Adrenal gland (tissue), 12 donors: ENCODE measurements around the gene FHL3. TPM values are rescaled to one million over a fixed set of nuclear protein-coding genes. Genes with fewer than 3 reads are reported as not detected.

Experiments used
- DNase-seq, 7 donors: peaks; one replicate each; pipeline ENCODE4 v3.0.0-alpha.2; 2019 to 2020
- H3K27ac ChIP-seq, 5 donors: fragments of 200-600 bp; sonication (generic) in 4 of 5; 1 replicate in 3 of 5; 2 replicates in 2 of 5; pipeline versions ENCODE4 v1.5.1 to v1.8.0; 2016 to 2020; ENCODE audit warnings: mild to moderate bottlenecking in 1 of 5
- H3K27me3 ChIP-seq: fragments of 200-600 bp; 2 replicates; pipeline ENCODE4 v1.8.0; 2021
- H3K36me3 ChIP-seq, 2 donors: fragments of 200-600 bp; replicated peaks in 1 of 2; 1 replicate in 1 of 2; 2 replicates in 1 of 2; pipeline versions ENCODE4 v1.5.1 to v1.8.0; 2018 to 2022
- H3K4me1 ChIP-seq, 2 donors: fragments of 200-600 bp; replicated peaks in 1 of 2; 1 replicate in 1 of 2; 2 replicates in 1 of 2; pipeline versions ENCODE4 v1.5.1 to v1.8.0; 2018 to 2021
- H3K4me3 ChIP-seq, 4 donors: fragments of 200-600 bp; sonication (generic) in 3 of 4; one replicate each; pipeline ENCODE4 v1.5.1; 2016 to 2018
- H3K9me3 ChIP-seq, 3 donors: fragments of 200-600 bp; sonication (generic) in 1 of 3; replicated peaks in 1 of 3; 1 replicate in 2 of 3; 2 replicates in 1 of 3; pipeline versions ENCODE4 v1.5.1 to v1.8.0; 2016 to 2021
- POLR2A ChIP-seq, 2 donors: fragments of 450-650 bp; IDR thresholded peaks; one replicate each; pipeline ENCODE4 v1.6.1; 2017; ENCODE audit warnings: antibody characterized with exemption in 2 of 2, mild to moderate bottlenecking in 2 of 2, moderate library complexity in 1 of 2
- WGBS, 4 donors: extraction: QIAGEN DNeasy Blood & Tissue Kit in 2 of 4; methylation state at CpG; one replicate each; pipeline versions ENCODE4 v1.1.5 to v1.1.7; 2013 to 2017; 5-methylcytosine and 5-hydroxymethylcytosine counted together
- intact Hi-C, 2 donors: fragments of 100-400 bp; cut with DNase I; formaldehyde crosslinking; loops; one replicate each; pipeline versions ENCODE4 v1.14.1 to v1.15.0; 2022 to 2023
- polyA plus RNA-seq, 3 donors: library from polyadenylated mRNA; stranded (reverse); fragments of 200-250 nt in 2 of 3; fragments of 350-450 nt in 1 of 3; fragmentation: Illumina TruSeq in 1 of 3; extraction: RNeasy Lipid Tissue Mini Kit (QIAGEN cat#74804) in 1 of 3; gene quantifications; one replicate each; pipeline ENCODE4 v1.2.3, GENCODE V29; 2013 to 2014
- total RNA-seq, 9 donors: library from RNA; depleted of rRNA in 4 of 9; stranded (reverse); fragments of >200 nt in 4 of 9; fragments of 120-200 nt in 1 of 9; fragmentation: NEBNext Ultra II Directional in 1 of 9; extraction: Animal tissue kit (Norgen Biotek cat#: 25700) in 1 of 9; gene quantifications; one replicate each; pipeline versions ENCODE4 v1.1.0 to v1.2.4, GENCODE V29; 2013 to 2023
- TF ChIP-seq, protein P1 (sequence below), 6 experiments: fragments of 450-650 bp in 4 of 6; fragments of 200-600 bp in 2 of 6; sonication (generic) in 1 of 6; IDR thresholded peaks; 1 replicate in 5 of 6; 2 replicates in 1 of 6; pipeline versions ENCODE4 v1.5.1 to v1.8.0; 2016 to 2021; ENCODE audit warnings: antibody characterized with exemption in 6 of 6, mild to moderate bottlenecking in 2 of 6, moderate library complexity in 1 of 6
- donor health status: healthy with polysubstance abuse.
- donor health status: Bipolar disorder and iron deficiency.
- donor health status: DM: yes; HTN: yes; CAD: no.
- donor health status: DM: no; HTN: no; CAD: no.
- donor health status: DM: no; HTN: no; CAD: no.
- donor health status: DM: yes; HTN: yes; CAD: no.

FHL3 gene
- total and polyA plus RNA-seq, 12 donors = 5.8 to 47.6 (median 23.2) TPM

DNA sequence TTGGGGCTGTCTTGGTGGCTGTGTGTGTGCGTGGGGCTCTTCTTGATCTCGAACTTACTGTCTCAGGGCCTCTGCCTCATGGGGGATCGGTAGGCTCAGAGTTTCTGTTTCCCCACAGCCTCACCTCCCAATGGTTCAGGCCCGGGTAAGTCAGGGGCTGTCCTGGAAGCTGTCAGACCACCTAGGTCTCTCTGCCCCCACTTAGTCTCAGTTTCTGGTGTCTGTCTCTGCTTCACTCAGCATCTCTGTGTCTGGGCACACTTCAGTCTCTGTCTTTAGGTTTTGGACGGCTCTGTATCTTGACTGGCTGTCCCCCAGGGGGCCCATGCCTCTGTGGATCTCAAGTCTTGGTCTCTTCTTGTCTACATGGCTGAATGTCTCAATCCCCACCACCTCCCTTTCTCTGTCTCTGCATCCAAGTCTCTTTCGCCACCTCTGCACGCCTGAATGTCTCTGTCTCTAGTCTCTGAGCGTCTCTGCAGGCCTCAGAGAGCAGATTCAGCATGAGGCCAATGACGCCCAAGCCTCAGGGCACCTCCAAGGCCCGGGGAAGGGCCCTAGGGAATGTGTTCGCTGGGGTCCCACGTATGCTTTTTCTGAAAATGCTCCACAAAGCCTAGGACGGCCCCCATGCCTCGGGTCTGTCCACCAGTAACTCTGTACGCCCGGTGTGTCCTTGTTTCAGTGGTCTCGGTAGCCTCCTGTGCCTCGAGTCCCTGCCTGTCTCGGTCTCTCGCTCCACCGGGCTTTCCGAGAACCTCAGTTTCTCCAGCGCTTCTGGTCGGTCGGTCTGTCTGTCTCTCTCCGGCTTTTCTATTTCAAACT is 818 bp downstream of the FHL3 start:
- H3K9me3 ChIP-seq = no peaks in the 10 kb centered on the region
- H3K27me3 ChIP-seq = no peaks in the 10 kb centered on the region
- peak overlapping the region in 4 of 5 donors; percentile 22 to 84 (median 56) for H3K27ac ChIP-seq
- H3K4me3 ChIP-seq = peak overlapping the region in 3 of 4 donors; percentile 23 to 80 (median 59)
- peak in 1 of 7 donors; percentile 29 for DNase-seq
- intact Hi-C loops = no loop called here
- H3K36me3 ChIP-seq = no peaks in the 10 kb centered on the region
- WGBS, 4 donors = 12 to 13% (median 12%) methylated on average over 13 to 26 of the region's 26 CpGs
- TF ChIP-seq POLR2A (IDR thresholded peaks at IDR 0.05) = no peak
- TF ChIP-seq, protein P1, sequence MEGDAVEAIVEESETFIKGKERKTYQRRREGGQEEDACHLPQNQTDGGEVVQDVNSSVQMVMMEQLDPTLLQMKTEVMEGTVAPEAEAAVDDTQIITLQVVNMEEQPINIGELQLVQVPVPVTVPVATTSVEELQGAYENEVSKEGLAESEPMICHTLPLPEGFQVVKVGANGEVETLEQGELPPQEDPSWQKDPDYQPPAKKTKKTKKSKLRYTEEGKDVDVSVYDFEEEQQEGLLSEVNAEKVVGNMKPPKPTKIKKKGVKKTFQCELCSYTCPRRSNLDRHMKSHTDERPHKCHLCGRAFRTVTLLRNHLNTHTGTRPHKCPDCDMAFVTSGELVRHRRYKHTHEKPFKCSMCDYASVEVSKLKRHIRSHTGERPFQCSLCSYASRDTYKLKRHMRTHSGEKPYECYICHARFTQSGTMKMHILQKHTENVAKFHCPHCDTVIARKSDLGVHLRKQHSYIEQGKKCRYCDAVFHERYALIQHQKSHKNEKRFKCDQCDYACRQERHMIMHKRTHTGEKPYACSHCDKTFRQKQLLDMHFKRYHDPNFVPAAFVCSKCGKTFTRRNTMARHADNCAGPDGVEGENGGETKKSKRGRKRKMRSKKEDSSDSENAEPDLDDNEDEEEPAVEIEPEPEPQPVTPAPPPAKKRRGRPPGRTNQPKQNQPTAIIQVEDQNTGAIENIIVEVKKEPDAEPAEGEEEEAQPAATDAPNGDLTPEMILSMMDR (IDR thresholded peaks at IDR 0.05) = no peak
- H3K4me1 ChIP-seq = peaks cover 38 to 41% of the 10 kb centered on the region in 2 donors

DNA sequence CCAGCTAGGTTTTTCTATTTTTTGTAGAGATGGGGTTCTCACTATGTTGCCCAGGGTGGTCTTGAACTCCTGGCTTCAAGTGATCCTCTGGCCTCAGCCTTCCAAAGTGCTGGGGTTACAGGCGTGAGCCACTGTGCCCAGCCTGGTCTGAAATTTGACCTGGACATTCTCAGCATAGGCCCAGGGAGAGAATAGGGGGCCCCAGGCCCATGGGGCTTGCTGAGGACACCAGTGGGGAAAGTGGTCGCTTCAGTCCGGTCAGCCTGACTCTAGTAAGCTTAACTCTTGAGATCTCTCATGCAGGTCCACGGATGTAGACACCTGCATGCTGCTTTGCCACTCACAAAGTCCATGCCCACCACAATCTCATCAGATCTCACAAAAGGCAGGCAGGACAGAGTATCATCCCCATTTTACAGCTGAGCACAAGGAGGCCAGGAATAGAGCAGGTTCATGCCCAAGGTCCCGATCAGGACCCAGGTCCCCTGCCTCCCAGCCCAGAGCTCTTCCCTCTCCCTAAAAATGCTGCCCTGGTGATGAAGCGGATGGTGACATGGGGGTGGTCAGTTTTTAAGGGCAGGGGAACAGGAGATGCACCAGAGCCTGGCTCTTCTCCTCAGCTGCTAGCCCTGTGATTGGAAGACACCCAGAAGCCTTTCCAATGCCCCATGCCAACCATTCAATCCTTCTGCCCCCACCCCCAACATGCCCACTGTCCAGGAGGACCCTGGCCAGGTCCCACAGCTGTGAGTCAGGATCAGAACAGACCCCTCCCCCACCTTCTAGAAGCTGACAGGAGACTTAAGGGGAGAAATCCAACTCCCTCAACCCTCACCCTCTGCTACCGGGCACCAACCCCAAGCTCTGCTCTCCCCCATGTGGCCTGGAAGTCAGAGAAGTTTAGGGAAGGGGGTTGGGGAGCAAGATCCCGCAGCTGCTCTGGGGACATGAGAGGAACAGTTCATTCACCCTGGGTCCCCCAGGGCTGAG is 1.8 kb downstream of the FHL3 start:
- DNase-seq = peak in 2 of 7 donors; percentile 27 to 34
- Histone ChIP-seq H3K9me3 (no peaks in the 10 kb centered on the region), H3K4me3 (peak overlapping the region in 2 of 4 donors; percentile 10 to 80), H3K36me3 (peaks cover 0 to 3% of the 10 kb centered on the region in 2 donors), H3K27ac (peak overlapping the region in 3 of 5 donors; percentile 22 to 84 (median 48)), H3K27me3 (no peaks in the 10 kb centered on the region), H3K4me1 (peaks cover 47 to 51% of the 10 kb centered on the region in 2 donors)
- TF ChIP-seq POLR2A (IDR thresholded peaks at IDR 0.05) = no peak
- TF ChIP-seq, protein P1 (IDR thresholded peaks at IDR 0.05) = no peak
- intact Hi-C loops = no loop called here
- WGBS, 4 donors = 75 to 98% (median 85%) methylated on average over 4 to 8 of the region's 8 CpGs

DNA sequence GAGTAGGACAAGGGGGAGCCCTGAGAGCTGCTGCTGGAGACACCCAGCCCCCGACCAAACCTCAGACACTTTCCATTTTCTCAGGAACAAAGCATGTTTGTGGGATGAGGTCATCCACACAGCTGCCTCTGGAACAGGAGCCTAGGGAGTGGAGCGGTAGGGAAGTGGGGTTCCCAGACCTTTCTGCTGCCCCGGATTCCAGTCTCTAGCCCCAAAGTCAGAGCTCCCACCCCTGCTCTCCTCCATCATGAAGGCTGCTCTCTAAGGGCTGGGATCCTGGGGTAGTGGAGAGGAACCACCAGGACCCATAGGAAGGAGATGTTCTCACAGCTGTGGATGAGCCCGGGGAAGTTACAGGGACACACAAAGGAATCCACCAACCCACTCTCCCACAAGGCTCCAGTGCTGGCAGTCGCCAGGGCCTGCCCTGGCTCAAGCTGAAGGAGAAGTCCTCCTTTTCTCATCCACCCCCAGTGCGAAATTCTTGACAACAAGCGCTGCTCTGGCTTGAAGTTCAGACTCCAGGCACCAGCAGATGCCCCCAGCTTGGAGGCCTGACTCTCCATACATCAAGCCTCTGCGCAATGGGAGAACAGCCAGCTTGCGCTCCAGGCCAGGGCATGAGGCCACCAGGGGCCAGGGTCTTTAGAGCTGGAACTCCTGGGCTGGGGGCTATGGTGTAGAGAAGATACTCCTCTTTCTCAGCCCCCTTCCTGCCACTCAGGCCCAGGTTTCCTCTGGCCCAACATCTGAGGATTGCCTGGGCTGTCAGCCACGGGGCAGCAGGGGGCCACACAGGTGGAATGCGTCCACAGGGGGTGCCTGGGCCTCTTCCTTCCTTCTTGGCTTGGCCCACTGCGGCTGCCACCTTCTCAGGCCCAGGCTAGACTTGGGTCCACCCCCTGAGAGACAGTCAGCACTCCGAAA is 4.5 kb downstream of the FHL3 start:
- peak overlapping the region; percentile 23 to 92 (median 85) for H3K27ac ChIP-seq
- TF ChIP-seq POLR2A (IDR thresholded peaks at IDR 0.05) = no peak
- TF ChIP-seq, protein P1 (IDR thresholded peaks at IDR 0.05) = no peak
- intact Hi-C loops = no loop called here
- peaks cover 0 to 16% of the 10 kb centered on the region in 2 donors for H3K36me3 ChIP-seq
- H3K4me3 ChIP-seq = peak overlapping the region in 1 of 4 donors; percentile 13
- peak in 5 of 7 donors; percentile 27 to 64 (median 52) for DNase-seq
- WGBS, 4 donors = 39 to 48% (median 47%) methylated on average over 10 to 13 of the region's 13 CpGs
- H3K4me1 ChIP-seq = peaks cover 53 to 54% of the 10 kb centered on the region in 2 donors
- no peaks in the 10 kb centered on the region for H3K27me3 ChIP-seq
- H3K9me3 ChIP-seq = no peaks in the 10 kb centered on the region
